GM21515 (cell line): ENCODE results near the gene LRP2.

Experiments
- ATAC-seq: cut with Tn5 transposase; IDR thresholded peaks from one replicate; pipeline ENCODE4 v1.9.1; 2021; ENCODE audit not compliant: unreplicated experiment

LRP2 gene

GRCh38 chr2:169094676-169095075 is 267.7 kb downstream of the LRP2 start:
- no peak for ATAC-seq

- ATAC-seq = no peak
Observed at GRCh38 chr2:169093535-169093934, 268.8 kb downstream of the LRP2 start.

DNA sequence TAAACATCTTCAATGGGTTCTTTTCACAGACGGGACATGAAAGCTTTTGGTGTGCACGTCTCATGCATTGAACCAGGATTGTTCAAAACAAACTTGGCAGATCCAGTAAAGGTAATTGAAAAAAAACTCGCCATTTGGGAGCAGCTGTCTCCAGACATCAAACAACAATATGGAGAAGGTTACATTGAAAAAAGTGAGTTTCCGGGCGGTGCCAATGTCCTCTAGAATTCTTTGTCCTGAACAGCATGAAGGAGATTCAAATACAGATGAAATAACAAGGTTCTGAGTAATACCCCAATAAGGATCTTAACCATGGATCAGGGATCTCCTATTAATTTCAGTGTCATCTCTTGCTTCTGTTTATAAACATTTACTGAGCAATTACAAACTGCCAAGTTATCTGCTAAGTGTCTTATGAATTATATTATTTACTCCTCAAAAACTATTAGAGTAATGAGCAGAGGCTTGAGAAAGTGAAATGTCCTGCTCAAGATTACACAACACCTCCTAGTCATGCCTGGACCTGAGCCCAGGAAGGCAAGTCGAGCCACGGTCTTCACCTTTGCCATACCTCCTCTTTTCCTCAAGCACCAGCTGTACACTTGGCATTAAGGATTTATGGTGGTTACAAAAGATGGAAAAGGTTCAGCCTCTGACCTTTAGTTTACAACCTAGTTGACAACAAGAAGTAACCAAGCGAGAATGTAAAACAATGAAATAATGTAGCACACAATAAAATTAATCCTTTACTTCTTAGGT is 270.4 kb downstream of the LRP2 start:
- no peak for ATAC-seq

DNA sequence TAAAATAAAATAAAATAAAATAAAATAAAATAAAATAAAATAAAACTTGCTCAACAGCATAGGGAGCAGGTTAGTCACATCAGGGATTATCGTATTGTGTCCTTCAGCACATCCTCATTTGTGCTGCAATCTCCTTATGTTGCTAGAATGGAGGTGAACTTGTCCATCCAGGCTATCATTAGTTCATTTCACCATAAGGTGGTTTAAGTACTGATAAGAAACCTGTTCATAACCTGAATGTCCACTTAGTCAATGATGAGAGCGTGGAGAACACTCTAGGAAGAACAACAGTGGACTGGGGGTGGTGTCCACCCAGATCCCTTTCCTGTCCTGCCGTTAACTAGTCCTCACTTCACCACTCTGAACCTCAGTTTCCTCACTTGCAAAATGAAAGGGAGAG is 271.1 kb downstream of the LRP2 start:
- no peak for ATAC-seq

DNA sequence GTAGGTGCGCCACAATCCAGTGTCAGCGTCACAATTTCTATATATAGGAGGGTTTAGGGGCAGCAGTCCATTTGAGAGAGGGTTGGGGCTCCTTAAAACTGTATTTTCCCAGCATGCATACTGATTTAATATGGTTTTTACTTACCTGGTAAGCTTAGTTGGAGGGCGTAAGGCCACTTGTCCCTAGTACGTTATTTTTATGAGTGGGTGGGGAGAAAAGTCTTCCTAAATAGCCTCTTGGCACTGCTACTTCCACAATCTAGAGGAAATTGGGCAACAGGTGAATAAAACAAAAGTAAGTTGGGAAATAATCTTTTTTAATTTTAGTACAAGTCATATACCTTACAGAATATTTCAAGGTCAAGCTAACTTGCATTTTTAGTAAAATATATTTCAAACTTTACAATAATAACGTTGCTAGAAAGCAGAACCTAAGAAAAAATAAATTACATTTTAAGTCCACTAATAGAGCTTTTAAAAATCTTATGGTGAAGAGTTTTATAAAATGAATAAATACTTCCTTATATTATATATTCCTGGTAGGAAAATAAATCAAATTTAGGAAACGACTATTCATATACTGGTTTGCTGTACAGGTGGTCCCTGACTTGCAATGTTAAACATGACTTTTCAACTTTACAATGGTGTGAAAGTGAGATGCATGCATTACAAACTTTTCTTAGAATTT is 272.1 kb downstream of the LRP2 start:
- ATAC-seq = no peak

- ATAC-seq = no peak
Observed at GRCh38 chr2:169089182-169089581, 273.2 kb downstream of the LRP2 start.

DNA sequence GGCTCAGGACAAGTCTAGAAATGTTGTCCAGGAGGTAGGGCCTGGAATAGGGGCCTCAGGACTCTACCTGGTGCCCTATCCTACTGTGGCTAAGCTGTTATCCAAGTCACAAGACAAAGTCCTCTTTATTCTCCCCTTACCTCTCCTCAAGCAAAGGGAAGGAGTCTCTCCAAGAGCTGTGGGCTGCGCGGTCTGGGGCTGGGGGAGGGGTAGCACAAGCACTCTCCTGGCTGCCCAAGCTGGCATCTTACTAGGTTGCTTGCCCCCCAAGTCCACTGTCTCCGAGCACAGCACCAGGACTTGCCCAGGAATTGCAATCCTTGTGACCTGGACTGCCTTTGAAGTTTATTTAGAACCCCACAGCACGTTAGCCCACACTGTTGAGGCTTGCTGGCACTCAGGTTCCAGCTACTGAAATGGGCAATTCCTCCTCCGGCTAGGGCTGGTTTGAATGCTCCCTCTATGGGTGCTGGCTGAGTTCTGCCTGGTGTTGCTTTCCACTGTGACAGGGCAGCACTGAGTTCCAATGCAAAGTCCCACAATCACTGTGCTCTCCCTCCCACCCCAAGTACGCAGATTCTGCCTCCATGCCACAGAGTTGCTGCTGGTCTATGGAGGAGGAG is 274.5 kb downstream of the LRP2 start:
- no peak for ATAC-seq

GRCh38 chr2:169086893-169087467 is 275.4 kb downstream of the LRP2 start:
- no peak for ATAC-seq

- peak; percentile 63 for ATAC-seq
Observed at GRCh38 chr2:169082995-169083394, 279.3 kb downstream of the LRP2 start.

DNA sequence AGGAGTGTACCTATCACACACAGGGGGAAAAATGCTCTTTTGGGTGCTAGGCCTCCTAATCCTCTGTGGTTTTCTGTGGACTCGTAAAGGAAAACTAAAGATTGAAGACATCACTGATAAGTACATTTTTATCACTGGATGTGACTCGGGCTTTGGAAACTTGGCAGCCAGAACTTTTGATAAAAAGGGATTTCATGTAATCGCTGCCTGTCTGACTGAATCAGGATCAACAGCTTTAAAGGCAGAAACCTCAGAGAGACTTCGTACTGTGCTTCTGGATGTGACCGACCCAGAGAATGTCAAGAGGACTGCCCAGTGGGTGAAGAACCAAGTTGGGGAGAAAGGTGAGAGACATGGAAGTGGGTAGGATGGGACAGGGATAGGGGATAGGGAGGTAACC is 280.8 kb downstream of the LRP2 start:
- ATAC-seq = no peak

DNA sequence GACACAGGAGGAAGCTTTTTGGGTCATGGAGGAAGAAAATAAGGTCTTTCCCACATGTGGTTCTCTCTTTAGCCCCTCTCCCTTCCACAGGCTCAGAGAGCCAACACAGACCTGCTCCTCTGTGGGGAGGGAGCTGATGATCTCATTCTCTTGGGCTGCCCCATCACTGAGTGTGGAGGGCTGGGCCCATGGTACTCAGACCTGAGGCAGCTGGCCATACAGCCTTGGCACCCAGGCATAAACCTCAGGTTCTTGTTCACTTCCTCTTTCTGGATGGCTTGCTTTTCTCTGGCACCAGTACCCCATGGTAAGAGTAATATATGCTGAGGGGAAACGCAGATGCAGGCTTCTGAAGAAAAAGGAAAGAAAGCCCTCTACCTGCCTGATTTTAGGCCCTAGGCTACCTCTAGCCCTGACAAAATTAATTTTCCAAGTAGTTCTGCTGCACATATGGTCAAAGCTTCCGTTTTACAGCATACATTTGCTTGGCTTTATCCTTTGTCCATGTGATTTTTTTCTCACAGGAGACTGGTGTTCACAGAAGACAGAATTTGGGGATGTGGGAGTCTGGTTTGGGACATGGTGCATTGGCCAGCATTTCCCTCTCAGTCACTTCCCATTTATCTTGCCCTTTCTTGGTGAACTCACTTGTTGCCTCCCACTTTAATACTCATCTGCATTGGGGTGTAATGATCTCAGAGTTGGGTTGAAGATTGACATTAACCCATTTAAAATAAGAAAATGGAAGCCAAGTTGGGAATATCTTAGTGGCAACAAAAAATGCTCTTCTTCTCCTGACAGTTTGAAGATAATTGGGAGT is 281.9 kb downstream of the LRP2 start:
- peak; percentile 62 for ATAC-seq

DNA sequence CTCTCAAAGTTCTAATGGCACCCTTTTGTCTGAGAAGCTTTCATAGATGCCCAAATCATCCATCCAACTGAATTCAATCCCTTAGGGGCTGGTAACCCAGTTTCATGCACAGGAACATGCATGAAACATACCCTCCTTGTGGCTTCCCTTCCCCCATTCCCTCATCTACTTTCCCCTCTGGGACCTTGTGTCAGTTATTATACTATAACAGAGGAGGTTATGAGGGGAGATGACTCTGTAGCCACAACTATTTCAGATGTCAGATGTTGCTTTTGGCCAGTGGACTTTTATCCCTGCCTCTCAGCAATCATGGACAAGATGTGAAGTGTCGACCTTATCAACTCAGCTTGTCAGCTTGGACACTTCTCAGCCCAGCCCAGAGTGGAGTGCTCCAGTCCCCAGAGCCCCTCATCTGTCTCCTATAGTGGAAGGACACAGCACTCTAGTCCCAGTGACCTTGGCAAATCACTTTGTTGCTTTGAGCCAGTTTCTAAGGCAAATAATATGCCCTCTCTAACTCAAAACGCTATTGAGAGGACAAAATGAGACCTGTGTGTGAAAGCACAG is 284.6 kb downstream of the LRP2 start:
- no peak for ATAC-seq
